WTC11 (cell line): ENCODE measurements around the gene ELF3. TPM values are rescaled to one million over a fixed set of nuclear protein-coding genes. Genes with fewer than 3 reads are reported as not detected.
A peak's percentile ranks its signal among the peaks of the same experiment; 100 is the strongest.

Source experiments
- ATAC-seq: fragments of 200-7000 bp; cut with Tn5 transposase; 2 replicates; pipeline ENCODE4 v1.10.0; 2021; ENCODE audit warnings: mild to moderate bottlenecking, moderate library complexity
- CTCF ChIA-PET: fragments of 300-600 bp; sonication (Branson Sonifier 250); formaldehyde crosslinking; loops from one replicate; lab custom pipeline; 2021; ENCODE audit warnings: antibody characterized with exemption; lab: Charles Lee
- POLR2A ChIA-PET: fragments of 350-600 bp; sonication (Branson Sonifier 250); formaldehyde crosslinking; loops from one replicate; lab custom pipeline; 2021; ENCODE audit warnings: antibody characterized with exemption; lab: Charles Lee
- DNase-seq: peaks from one replicate; pipeline ENCODE4 v3.0.0; 2021; ENCODE audit warnings: low spot score
- H3K27ac Mint-ChIP-seq: 2 replicates; pipeline ENCODE4 v1.8.0; 2021; ENCODE audit warnings: mixed read lengths
- H3K27me3 Mint-ChIP-seq: 2 replicates; pipeline ENCODE4 v1.8.0; 2021; ENCODE audit warnings: low read depth, mild to moderate bottlenecking, moderate library complexity, mixed read lengths
- H3K36me3 Mint-ChIP-seq: 2 replicates; pipeline ENCODE4 v1.8.0; 2021; ENCODE audit warnings: mixed read lengths
- H3K4me1 Mint-ChIP-seq: 2 replicates; pipeline ENCODE4 v1.8.0; 2022; ENCODE audit warnings: mixed read lengths
- H3K4me3 Mint-ChIP-seq: 2 replicates; pipeline ENCODE4 v1.8.0; 2021; ENCODE audit warnings: mild to moderate bottlenecking, moderate library complexity, mixed read lengths
- H3K9me3 Mint-ChIP-seq: 2 replicates; pipeline ENCODE4 v1.8.0; 2021; ENCODE audit warnings: mixed read lengths
- AR ChIP-seq: fragments of 250-450 bp; sonication (Bioruptor Pico); IDR thresholded peaks from 2 replicates; pipeline ENCODE4 v1.9.0; 2021; ENCODE audit warnings: mild to moderate bottlenecking
- CBFB ChIP-seq: sonication (generic); formaldehyde crosslinking; IDR thresholded peaks from 2 replicates; pipeline ENCODE4 v1.8.1; 2022; ENCODE audit warnings: mild to moderate bottlenecking, low read depth, missing genetic modification reagents
- CDX4 ChIP-seq: fragments of 250-450 bp; sonication (Bioruptor Pico); IDR thresholded peaks from 2 replicates; pipeline ENCODE4 v1.9.0; 2021; ENCODE audit warnings: moderate library complexity, mild to moderate bottlenecking, inconsistent platforms, borderline replicate concordance
- CREM ChIP-seq: sonication (generic); formaldehyde crosslinking; IDR thresholded peaks from 2 replicates; pipeline ENCODE4 v1.8.1; 2022; ENCODE audit warnings: mild to moderate bottlenecking, missing genetic modification reagents, moderate library complexity
- ELF4 ChIP-seq: sonication (generic); formaldehyde crosslinking; IDR thresholded peaks from 2 replicates; pipeline ENCODE4 v1.8.1; 2022; ENCODE audit warnings: low read depth, mild to moderate bottlenecking, moderate library complexity, missing genetic modification reagents
- EMX1 ChIP-seq: fragments of 250-450 bp; sonication (Bioruptor Pico); IDR thresholded peaks from 2 replicates; pipeline ENCODE4 v1.8.0; 2021; ENCODE audit warnings: mild to moderate bottlenecking
- FOXJ3 ChIP-seq: sonication (generic); formaldehyde crosslinking; IDR thresholded peaks from 2 replicates; pipeline ENCODE4 v1.9.0; 2021; ENCODE audit warnings: missing genetic modification reagents, mild to moderate bottlenecking, borderline replicate concordance
- FOXP1 ChIP-seq: sonication (generic); formaldehyde crosslinking; IDR thresholded peaks from 2 replicates; pipeline ENCODE4 v1.8.0; 2022; ENCODE audit warnings: missing genetic modification reagents, mild to moderate bottlenecking, moderate library complexity, borderline replicate concordance
- GRHL2 ChIP-seq: fragments of 250-450 bp; sonication (Bioruptor Pico); IDR thresholded peaks from 2 replicates; pipeline ENCODE4 v1.8.0; 2022; ENCODE audit warnings: mild to moderate bottlenecking, moderate library complexity; ENCODE audit not compliant: insufficient replicate concordance, severe bottlenecking
- HMGA2 ChIP-seq: fragments of 250-450 bp; sonication (Bioruptor Pico); IDR thresholded peaks from 2 replicates; pipeline ENCODE4 v1.4.0; 2021; ENCODE audit warnings: mild to moderate bottlenecking, moderate library complexity
- KAT7 ChIP-seq: sonication (generic); formaldehyde crosslinking; IDR thresholded peaks from 2 replicates; pipeline ENCODE4 v1.8.1; 2023; ENCODE audit warnings: missing genetic modification reagents, mild to moderate bottlenecking, borderline replicate concordance
- MAX ChIP-seq: sonication (generic); formaldehyde crosslinking; IDR thresholded peaks from 2 replicates; pipeline ENCODE4 v1.8.0; 2022; ENCODE audit warnings: mild to moderate bottlenecking, missing genetic modification reagents
- MYBL2 ChIP-seq: sonication (generic); formaldehyde crosslinking; IDR thresholded peaks from 2 replicates; pipeline ENCODE4 v1.8.1; 2023; ENCODE audit warnings: mild to moderate bottlenecking, moderate library complexity, missing genetic modification reagents
- NFE2L1 ChIP-seq: sonication (generic); formaldehyde crosslinking; IDR thresholded peaks from 2 replicates; pipeline ENCODE4 v1.8.1; 2023; ENCODE audit warnings: missing genetic modification reagents
- OVOL2 ChIP-seq: fragments of 250-450 bp; sonication (Bioruptor Pico); IDR thresholded peaks from 2 replicates; pipeline ENCODE4 v1.9.0; 2021; ENCODE audit warnings: mild to moderate bottlenecking, borderline replicate concordance
- PRRX2 ChIP-seq: fragments of 250-450 bp; sonication (Bioruptor Pico); IDR thresholded peaks from 2 replicates; pipeline ENCODE4 v1.8.0; 2021; ENCODE audit warnings: mild to moderate bottlenecking
- SMAD4 ChIP-seq: sonication (generic); formaldehyde crosslinking; IDR thresholded peaks from 2 replicates; pipeline ENCODE4 v1.8.0; 2022; ENCODE audit warnings: mild to moderate bottlenecking, missing genetic modification reagents
- SOX15 ChIP-seq: fragments of 250-450 bp; sonication (Bioruptor Pico); IDR thresholded peaks from 2 replicates; pipeline ENCODE4 v1.9.0; 2021; ENCODE audit warnings: mild to moderate bottlenecking
- SP1 ChIP-seq: sonication (generic); formaldehyde crosslinking; conservative IDR thresholded peaks from 2 replicates; pipeline ENCODE4 v1.8.1; 2022; ENCODE audit warnings: missing genetic modification reagents
- TP53 ChIP-seq: sonication (generic); formaldehyde crosslinking; IDR thresholded peaks from 2 replicates; pipeline ENCODE4 v1.8.1; 2023; ENCODE audit warnings: mild to moderate bottlenecking, missing genetic modification reagents
- USF1 ChIP-seq: sonication (generic); formaldehyde crosslinking; IDR thresholded peaks from 2 replicates; pipeline ENCODE4 v1.8.0; 2022; ENCODE audit warnings: mild to moderate bottlenecking, missing genetic modification reagents
- ZBTB21 ChIP-seq: sonication (generic); formaldehyde crosslinking; IDR thresholded peaks from 2 replicates; pipeline ENCODE4 v1.8.1; 2023; ENCODE audit warnings: mild to moderate bottlenecking, missing genetic modification reagents, borderline replicate concordance
- ZNF138 ChIP-seq: sonication (generic); formaldehyde crosslinking; conservative IDR thresholded peaks from 2 replicates; pipeline ENCODE4 v1.8.1; 2022; ENCODE audit warnings: mild to moderate bottlenecking, moderate library complexity, missing genetic modification reagents
- ZNF219 ChIP-seq: sonication (generic); formaldehyde crosslinking; IDR thresholded peaks from 2 replicates; pipeline ENCODE4 v1.8.0; 2023; ENCODE audit warnings: missing genetic modification reagents, mild to moderate bottlenecking, borderline replicate concordance
- ZNF232 ChIP-seq: sonication (generic); formaldehyde crosslinking; IDR thresholded peaks from 2 replicates; pipeline ENCODE4 v1.8.0; 2022; ENCODE audit warnings: mild to moderate bottlenecking, missing genetic modification reagents
- ZNF671 ChIP-seq: fragments of 250-450 bp; sonication (Bioruptor Pico); IDR thresholded peaks from 2 replicates; pipeline ENCODE4 v1.8.0; 2021; ENCODE audit warnings: mild to moderate bottlenecking
- total RNA-seq: library from RNA; stranded (reverse); gene quantifications from 3 replicates; pipeline ENCODE4 v1.2.3, GENCODE V29; 2021
- TF ChIP-seq, protein P1 (sequence below): sonication (generic); formaldehyde crosslinking; IDR thresholded peaks from 2 replicates; pipeline ENCODE4 v1.8.0; 2023; ENCODE audit warnings: mild to moderate bottlenecking, missing genetic modification reagents

Gene ELF3
- total RNA-seq, 1 experiment from 2014 or later: 15.0 TPM

DNA sequence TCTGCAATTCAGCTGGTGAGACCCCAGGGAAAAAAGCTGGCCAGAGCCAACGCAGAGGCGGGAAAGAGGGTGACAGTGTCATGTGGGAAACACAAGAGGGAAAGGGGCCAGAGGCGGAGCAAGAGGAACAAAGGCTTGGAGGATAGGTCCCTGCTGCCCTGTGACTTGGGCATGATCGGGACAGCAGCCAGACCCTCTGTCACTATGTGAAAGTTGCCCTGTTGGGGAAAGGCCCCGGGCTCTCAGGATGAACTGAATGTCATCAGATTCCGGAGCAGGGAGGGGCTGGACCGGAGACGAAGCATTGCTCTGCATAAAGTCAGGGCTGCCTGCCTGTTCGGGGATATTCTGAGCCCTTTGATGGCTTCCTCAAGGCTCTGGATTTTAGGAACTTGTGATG lies 5.7 kb upstream of the ELF3 start:
- H3K4me3 Mint-ChIP-seq: no peak overlapping the region
- H3K27me3 Mint-ChIP-seq: no peaks in the 10 kb centered on the region
- CTCF ChIA-PET: interaction anchor here (0.5 to 9.3 kb wide), 8 partner anchors 10 to 478 kb away, joined by 3 to 149 read pairs (median 6); partner anchors contain the start of genes GPR37L1 and RNPEP
- H3K36me3 Mint-ChIP-seq: peaks cover 54% of the 10 kb centered on the region
- peaks cover 33% of the 10 kb centered on the region for H3K4me1 Mint-ChIP-seq
- POLR2A ChIA-PET: no interaction called here
- H3K27ac Mint-ChIP-seq: no peak overlapping the region
- no peak for DNase-seq
- no peaks in the 10 kb centered on the region for H3K9me3 Mint-ChIP-seq
- TF ChIP-seq CREM (CRISPR knock-in tag): no peak
- TF ChIP-seq MAX: no peak
- TF ChIP-seq PRRX2 (CRISPR knock-in tag): no peak
- no peak for TF ChIP-seq GRHL2
- TF ChIP-seq NFE2L1 (CRISPR knock-in tag): no peak
- no peak for TF ChIP-seq MYBL2 (CRISPR knock-in tag)
- TF ChIP-seq ZNF671 (CRISPR knock-in tag): no peak
- no peak for TF ChIP-seq ZNF138
- no peak for TF ChIP-seq TP53 (CRISPR knock-in tag)
- TF ChIP-seq HMGA2 (CRISPR knock-in tag): no peak
- TF ChIP-seq, all 79 proteins: peak for 0
- no peak for ATAC-seq

- H3K4me1 Mint-ChIP-seq: peaks cover 44% of the 10 kb centered on the region
- CTCF ChIA-PET: interaction anchor here (0.6 to 9.3 kb wide), 14 partner anchors 9 to 475 kb away, joined by 3 to 149 read pairs (median 4); partner anchors contain the start of genes GPR37L1 and RNPEP
These were observed 4.4 kb upstream of the ELF3 start for GRCh38 chr1:202005958-202006357.

DNA sequence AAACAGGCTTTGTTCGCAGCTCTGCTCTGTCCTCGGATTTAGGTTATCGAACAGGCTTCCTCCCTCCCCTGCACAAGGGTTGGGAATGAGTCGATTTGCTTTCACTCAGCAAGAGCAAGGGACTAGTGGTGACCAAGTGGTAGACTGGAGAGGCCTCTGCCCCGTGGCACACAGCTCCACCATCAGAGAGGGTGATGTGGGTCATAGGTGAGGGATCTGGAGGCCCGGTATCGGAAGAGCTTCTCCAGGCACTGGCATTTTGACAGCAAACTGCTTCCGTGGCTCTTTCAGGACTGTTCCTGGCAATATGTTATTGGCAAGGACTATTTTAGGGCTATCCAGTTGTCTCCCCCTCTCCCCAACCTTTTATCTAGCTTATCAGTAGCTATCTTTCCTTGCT lies 3.1 kb upstream of the ELF3 start:
- CTCF ChIA-PET: interaction anchor here (0.7 to 9.3 kb wide), 19 partner anchors 8 to 181 kb away, joined by 3 to 149 read pairs (median 3); partner anchors contain the start of genes GPR37L1 and RNPEP
- Mint-ChIP-seq H3K4me1 (peaks cover 48% of the 10 kb centered on the region), H3K4me3 (no peak overlapping the region)
- TF ChIP-seq CBFB: no peak
- no peak for TF ChIP-seq KAT7 (CRISPR knock-in tag)
- TF ChIP-seq USF1: no peak
- no peak for TF ChIP-seq EMX1 (CRISPR knock-in tag)
- TF ChIP-seq, protein P1, sequence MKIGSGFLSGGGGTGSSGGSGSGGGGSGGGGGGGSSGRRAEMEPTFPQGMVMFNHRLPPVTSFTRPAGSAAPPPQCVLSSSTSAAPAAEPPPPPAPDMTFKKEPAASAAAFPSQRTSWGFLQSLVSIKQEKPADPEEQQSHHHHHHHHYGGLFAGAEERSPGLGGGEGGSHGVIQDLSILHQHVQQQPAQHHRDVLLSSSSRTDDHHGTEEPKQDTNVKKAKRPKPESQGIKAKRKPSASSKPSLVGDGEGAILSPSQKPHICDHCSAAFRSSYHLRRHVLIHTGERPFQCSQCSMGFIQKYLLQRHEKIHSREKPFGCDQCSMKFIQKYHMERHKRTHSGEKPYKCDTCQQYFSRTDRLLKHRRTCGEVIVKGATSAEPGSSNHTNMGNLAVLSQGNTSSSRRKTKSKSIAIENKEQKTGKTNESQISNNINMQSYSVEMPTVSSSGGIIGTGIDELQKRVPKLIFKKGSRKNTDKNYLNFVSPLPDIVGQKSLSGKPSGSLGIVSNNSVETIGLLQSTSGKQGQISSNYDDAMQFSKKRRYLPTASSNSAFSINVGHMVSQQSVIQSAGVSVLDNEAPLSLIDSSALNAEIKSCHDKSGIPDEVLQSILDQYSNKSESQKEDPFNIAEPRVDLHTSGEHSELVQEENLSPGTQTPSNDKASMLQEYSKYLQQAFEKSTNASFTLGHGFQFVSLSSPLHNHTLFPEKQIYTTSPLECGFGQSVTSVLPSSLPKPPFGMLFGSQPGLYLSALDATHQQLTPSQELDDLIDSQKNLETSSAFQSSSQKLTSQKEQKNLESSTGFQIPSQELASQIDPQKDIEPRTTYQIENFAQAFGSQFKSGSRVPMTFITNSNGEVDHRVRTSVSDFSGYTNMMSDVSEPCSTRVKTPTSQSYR (CRISPR knock-in tag): no peak
- TF ChIP-seq ZNF232 (CRISPR knock-in tag): no peak
- TF ChIP-seq SOX15 (CRISPR knock-in tag): no peak
- TF ChIP-seq NFE2L1 (CRISPR knock-in tag): no peak
- TF ChIP-seq FOXJ3 (CRISPR knock-in tag): no peak
- no peak for TF ChIP-seq ZNF219 (CRISPR knock-in tag)

More at GRCh38 chr1:202005958-202006357, 4.4 kb upstream of the ELF3 start:
- no peaks in the 10 kb centered on the region for H3K9me3 Mint-ChIP-seq
- ATAC-seq (no peak), DNase-seq (no peak)
- no peak for TF ChIP-seq PRRX2 (CRISPR knock-in tag)
- no peak for TF ChIP-seq SP1 (CRISPR knock-in tag)
- no peak for TF ChIP-seq SMAD4 (CRISPR knock-in tag)
- no peak for TF ChIP-seq ZBTB21 (CRISPR knock-in tag)
- no peak for TF ChIP-seq FOXP1
- TF ChIP-seq AR (CRISPR knock-in tag): no peak
- TF ChIP-seq CDX4: no peak
- no peak for TF ChIP-seq ELF4 (CRISPR knock-in tag)
- TF ChIP-seq OVOL2: no peak
- H3K36me3 Mint-ChIP-seq: peaks cover 42% of the 10 kb centered on the region
- POLR2A ChIA-PET: no interaction called here
- no peaks in the 10 kb centered on the region for H3K27me3 Mint-ChIP-seq
- H3K4me3 Mint-ChIP-seq: no peak overlapping the region
- H3K27ac Mint-ChIP-seq: 0 out of 2 replicates have a peak overlapping the region, but pooled peaks have one; percentile 43

More for the DNA sequence above, 3.1 kb upstream of the ELF3 start:
- no peaks in the 10 kb centered on the region for H3K9me3 Mint-ChIP-seq
- H3K36me3 Mint-ChIP-seq: peaks cover 30% of the 10 kb centered on the region
- H3K27ac Mint-ChIP-seq: peak overlapping the region; percentile 99
- POLR2A ChIA-PET: interaction anchor here (0.6 to 1.3 kb wide), 5 partner anchors 8 to 111 kb away, joined by 3 to 4 read pairs (median 3); no protein-coding TSS in a partner anchor
- H3K27me3 Mint-ChIP-seq: no peaks in the 10 kb centered on the region
- DNase-seq (no peak), ATAC-seq (no peak)
